Measurements from ENCODE around the gene JDP2. TPM values are rescaled to one million over a fixed set of nuclear protein-coding genes. Genes with fewer than 3 reads are reported as not detected.

The JDP2 gene
- total RNA-seq, 1 donor from 2014 or later = 72.2 TPM

- Mint-ChIP-seq H3K4me3 (ENCODE audit: unreplicated experiment) (no peak overlapping the region), H3K27ac (ENCODE audit: unreplicated experiment) (no peak overlapping the region), H3K27me3 (ENCODE audit: low read depth) (peaks cover 25% of the 10 kb centered on the region), H3K36me3 (ENCODE audit: low read depth) (peaks cover 5% of the 10 kb centered on the region), H3K4me1 (ENCODE audit: low read depth) (peaks cover 5% of the 10 kb centered on the region), H3K9me3 (ENCODE audit: low read depth) (peaks cover 12% of the 10 kb centered on the region)
- no peak for DNase-seq (ENCODE audit: low spot score)
- no peak for TF ChIP-seq CTCF (IDR thresholded peaks at IDR 0.05)
These were observed 44.1 kb upstream of the JDP2 start for GRCh38 chr14:75383721-75384120.

- H3K4me1 Mint-ChIP-seq (ENCODE audit: low read depth) = no peaks in the 10 kb centered on the region
- no peak overlapping the region for H3K27ac Mint-ChIP-seq (ENCODE audit: unreplicated experiment)
- no peaks in the 10 kb centered on the region for H3K36me3 Mint-ChIP-seq (ENCODE audit: low read depth)
- H3K9me3 Mint-ChIP-seq (ENCODE audit: low read depth) = peaks cover 4% of the 10 kb centered on the region
- no peak for TF ChIP-seq CTCF (IDR thresholded peaks at IDR 0.05)
- DNase-seq (ENCODE audit: low spot score) = no peak
- H3K4me3 Mint-ChIP-seq (ENCODE audit: unreplicated experiment) = no peak overlapping the region
- peaks cover 22% of the 10 kb centered on the region for H3K27me3 Mint-ChIP-seq (ENCODE audit: low read depth)
These were observed 38.1 kb upstream of the JDP2 start for GRCh38 chr14:75389679-75390078.

- H3K4me3 Mint-ChIP-seq (ENCODE audit: unreplicated experiment) = no peak overlapping the region
- H3K4me1 Mint-ChIP-seq (ENCODE audit: low read depth) = no peaks in the 10 kb centered on the region
- no peak for DNase-seq (ENCODE audit: low spot score)
- peaks cover 20% of the 10 kb centered on the region for H3K27me3 Mint-ChIP-seq (ENCODE audit: low read depth)
- no peaks in the 10 kb centered on the region for H3K9me3 Mint-ChIP-seq (ENCODE audit: low read depth)
- no peak for TF ChIP-seq CTCF (IDR thresholded peaks at IDR 0.05)
- H3K36me3 Mint-ChIP-seq (ENCODE audit: low read depth) = no peaks in the 10 kb centered on the region
- H3K27ac Mint-ChIP-seq (ENCODE audit: unreplicated experiment) = no peak overlapping the region
These were observed 37.6 kb upstream of the JDP2 start for GRCh38 chr14:75390183-75390582.

GRCh38 chr14:75391953-75392352, 35.9 kb upstream of the JDP2 start:
- Mint-ChIP-seq H3K4me1 (ENCODE audit: low read depth) (no peaks in the 10 kb centered on the region), H3K9me3 (ENCODE audit: low read depth) (no peaks in the 10 kb centered on the region), H3K4me3 (ENCODE audit: unreplicated experiment) (no peak overlapping the region), H3K36me3 (ENCODE audit: low read depth) (no peaks in the 10 kb centered on the region), H3K27ac (ENCODE audit: unreplicated experiment) (no peak overlapping the region), H3K27me3 (ENCODE audit: low read depth) (peaks cover 18% of the 10 kb centered on the region)
- no peak for TF ChIP-seq CTCF (IDR thresholded peaks at IDR 0.05)
- DNase-seq (ENCODE audit: low spot score) = no peak

- no peaks in the 10 kb centered on the region for H3K9me3 Mint-ChIP-seq (ENCODE audit: low read depth)
- peaks cover 18% of the 10 kb centered on the region for H3K27me3 Mint-ChIP-seq (ENCODE audit: low read depth)
- no peaks in the 10 kb centered on the region for H3K36me3 Mint-ChIP-seq (ENCODE audit: low read depth)
- no peak overlapping the region for H3K4me3 Mint-ChIP-seq (ENCODE audit: unreplicated experiment)
- no peak for TF ChIP-seq CTCF (IDR thresholded peaks at IDR 0.05)
- no peaks in the 10 kb centered on the region for H3K4me1 Mint-ChIP-seq (ENCODE audit: low read depth)
- no peak for DNase-seq (ENCODE audit: low spot score)
- no peak overlapping the region for H3K27ac Mint-ChIP-seq (ENCODE audit: unreplicated experiment)
These were observed 34.9 kb upstream of the JDP2 start for GRCh38 chr14:75392686-75393641.
